Osteocyte (in vitro differentiated cells): Measurements from ENCODE around the gene MPV17L2. TPM values are rescaled to one million over a fixed set of nuclear protein-coding genes. Genes with fewer than 3 reads are reported as not detected.

ENCODE experiments used
- DNase-seq: peaks from one replicate; pipeline ENCODE4 v3.0.0; 2021; ENCODE audit warnings: mixed read lengths; ENCODE audit not compliant: unreplicated experiment; ENCODE audit errors: extremely low spot score
- H3K27ac Mint-ChIP-seq: one replicate; pipeline ENCODE4 v1.8.0; 2021; ENCODE audit warnings: mild to moderate bottlenecking, mixed read lengths; ENCODE audit not compliant: unreplicated experiment
- H3K27me3 Mint-ChIP-seq: one replicate; pipeline ENCODE4 v1.8.0; 2021; ENCODE audit warnings: mixed read lengths; ENCODE audit not compliant: unreplicated experiment
- H3K36me3 Mint-ChIP-seq: one replicate; pipeline ENCODE4 v1.8.0; 2021; ENCODE audit warnings: mixed read lengths; ENCODE audit not compliant: unreplicated experiment
- H3K4me1 Mint-ChIP-seq: one replicate; pipeline ENCODE4 v1.8.0; 2021; ENCODE audit warnings: mixed read lengths; ENCODE audit not compliant: unreplicated experiment
- H3K4me3 Mint-ChIP-seq: one replicate; pipeline ENCODE4 v1.8.0; 2021; ENCODE audit warnings: mild to moderate bottlenecking, moderate library complexity, mixed read lengths; ENCODE audit not compliant: unreplicated experiment
- H3K9me3 Mint-ChIP-seq: one replicate; pipeline ENCODE4 v1.8.0; 2021; ENCODE audit warnings: mixed read lengths; ENCODE audit not compliant: unreplicated experiment
- CTCF ChIP-seq: fragments of 200-600 bp; sonication (generic); IDR thresholded peaks from 2 replicates; pipeline ENCODE4 v1.5.0; 2021; ENCODE audit warnings: antibody characterized with exemption, mild to moderate bottlenecking, moderate library complexity
- total RNA-seq: library from RNA; stranded (reverse); gene quantifications from 2 replicates; pipeline ENCODE4 v1.2.1, GENCODE V29; 2021

The MPV17L2 gene
- total RNA-seq, 1 donor from 2014 or later = 11.6 TPM

- H3K27ac Mint-ChIP-seq = no peak overlapping the region
- H3K9me3 Mint-ChIP-seq = no peaks in the 10 kb centered on the region
- no peak for TF ChIP-seq CTCF
- no peaks in the 10 kb centered on the region for H3K36me3 Mint-ChIP-seq
- peaks cover 18% of the 10 kb centered on the region for H3K4me1 Mint-ChIP-seq
- H3K27me3 Mint-ChIP-seq = peaks cover 11% of the 10 kb centered on the region
- H3K4me3 Mint-ChIP-seq = no peak overlapping the region
- DNase-seq = no peak
These were observed 29.1 kb downstream of the MPV17L2 start for GRCh38 chr19:18221815-18222725.

- Mint-ChIP-seq H3K27me3 (peaks cover 13% of the 10 kb centered on the region), H3K4me3 (peak overlapping the region; percentile 79), H3K36me3 (no peaks in the 10 kb centered on the region), H3K4me1 (peaks cover 19% of the 10 kb centered on the region), H3K9me3 (no peaks in the 10 kb centered on the region), H3K27ac (peak overlapping the region; percentile 64)
- no peak for TF ChIP-seq CTCF
- no peak for DNase-seq
These were observed 31.0 kb downstream of the MPV17L2 start for GRCh38 chr19:18223860-18224524.

DNA sequence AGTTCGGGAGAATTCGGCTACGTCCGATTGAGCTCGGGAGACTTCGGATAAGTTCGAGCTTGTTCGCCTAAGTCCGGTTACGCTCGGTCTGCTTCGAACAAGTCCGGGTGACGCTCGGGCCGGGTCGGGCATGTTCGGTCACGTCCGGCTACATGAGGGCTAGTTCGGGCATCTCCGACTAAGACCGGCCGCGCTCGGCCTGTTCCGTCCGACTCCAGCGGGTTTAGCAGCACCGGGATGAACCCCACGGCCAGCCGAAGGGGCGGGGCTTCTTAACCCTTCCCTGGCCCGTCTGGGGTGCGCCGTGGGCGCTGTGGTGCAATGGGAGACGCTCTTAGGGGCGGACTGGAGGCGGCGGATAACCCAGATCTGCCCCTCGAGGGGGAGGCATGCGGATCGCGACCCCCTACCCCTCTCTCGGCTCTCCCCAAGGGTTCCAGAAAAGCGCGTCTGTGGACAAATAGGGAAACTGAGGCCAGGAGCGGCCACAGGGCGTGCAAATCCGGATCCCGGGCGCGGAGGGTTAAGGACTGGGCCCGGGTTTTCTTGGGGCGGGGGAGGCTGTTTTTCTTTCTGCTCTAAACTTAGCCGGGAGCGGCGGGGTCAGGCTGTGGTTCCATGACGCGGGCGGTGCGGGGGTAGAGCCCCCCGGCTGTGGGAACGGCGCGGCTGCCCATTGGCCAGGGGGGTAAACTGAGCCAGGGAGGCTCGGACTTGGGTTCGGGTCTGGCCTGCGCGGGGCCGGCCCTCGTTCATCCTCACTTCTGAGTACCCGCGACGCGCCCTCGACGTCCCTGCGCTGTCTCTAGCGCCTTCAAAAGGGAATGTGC lies 31.7 kb downstream of the MPV17L2 start:
- peak overlapping the region; percentile 79 for H3K4me3 Mint-ChIP-seq
- H3K36me3 Mint-ChIP-seq = no peaks in the 10 kb centered on the region
- peak; percentile 100 for DNase-seq
- H3K27me3 Mint-ChIP-seq = peaks cover 12% of the 10 kb centered on the region
- TF ChIP-seq CTCF = no peak
- peak overlapping the region; percentile 76 for H3K27ac Mint-ChIP-seq
- peaks cover 19% of the 10 kb centered on the region for H3K4me1 Mint-ChIP-seq
- no peaks in the 10 kb centered on the region for H3K9me3 Mint-ChIP-seq

GRCh38 chr19:18225355-18225701 lies 32.3 kb downstream of the MPV17L2 start:
- TF ChIP-seq CTCF = no peak
- DNase-seq = no peak
- H3K27ac Mint-ChIP-seq = peak overlapping the region; percentile 76
- peak overlapping the region; percentile 79 for H3K4me3 Mint-ChIP-seq
- no peaks in the 10 kb centered on the region for H3K36me3 Mint-ChIP-seq
- no peaks in the 10 kb centered on the region for H3K9me3 Mint-ChIP-seq
- H3K27me3 Mint-ChIP-seq = peaks cover 9% of the 10 kb centered on the region
- peaks cover 19% of the 10 kb centered on the region for H3K4me1 Mint-ChIP-seq
